Panc1 (cell line): ENCODE data around the gene DCST1.
A peak's percentile ranks its signal among the peaks of the same experiment; 100 is the strongest.

Source experiments
- CTCF ChIP-seq: fragments of 450-650 bp; IDR thresholded peaks from 2 replicates; pipeline ENCODE4 v1.5.1; 2017; ENCODE audit warnings: mild to moderate bottlenecking
- REST ChIP-seq, 2 experiments: IDR thresholded peaks; 2 replicates each; pipeline ENCODE4 v1.6.1; 2011 to 2012; ENCODE audit warnings: low read depth in 2 of 2, control low read depth in 1 of 2, low read length in 1 of 2, mild to moderate bottlenecking in 1 of 2, moderate library complexity in 1 of 2; ENCODE audit not compliant: insufficient read depth in 1 of 2

GRCh38 chr1:155084722-155085503 is 51.3 kb downstream of the DCST1 start:
- TF ChIP-seq CTCF (peak; percentile 92), REST (IDR thresholded peaks at IDR 0.05; ENCODE audit: insufficient read depth in 1 of 2, low read depth in 2 of 2, low read length in 1 of 2) (no peak)
